GM23338 (cell line): ENCODE data around the gene OPRD1. TPM values are rescaled to one million over a fixed set of nuclear protein-coding genes. Genes with fewer than 3 reads are reported as not detected.

ENCODE experiments used
- ATAC-seq: fragments of 200-7000 bp; cut with Tn5 transposase; 3 replicates; pipeline ENCODE4 v1.9.1; 2020
- DNase-seq: peaks from one replicate; pipeline ENCODE4 v3.0.0-alpha.2; 2015; ENCODE audit warnings: low spot score
- H2AFZ ChIP-seq: fragments of 200-600 bp; sonication (generic); 2 replicates; pipeline ENCODE4 v1.8.0; 2016; ENCODE audit warnings: antibody characterized with exemption, mild to moderate bottlenecking, moderate library complexity
- H3F3A ChIP-seq: fragments of 200-600 bp; sonication (generic); replicated peaks from 2 replicates; pipeline ENCODE4 v1.8.0; 2017; ENCODE audit warnings: antibody characterized with exemption, mixed run types, low read depth
- H3K27ac ChIP-seq: fragments of 200-600 bp; sonication (generic); 2 replicates; pipeline ENCODE4 v1.6.1; 2016; ENCODE audit warnings: low read depth
- H3K27me3 ChIP-seq: fragments of 200-600 bp; sonication (generic); 2 replicates; pipeline ENCODE4 v1.8.0; 2016; ENCODE audit warnings: mild to moderate bottlenecking, mixed run types, moderate library complexity; ENCODE audit not compliant: insufficient read depth
- H3K36me3 ChIP-seq: fragments of 200-600 bp; sonication (generic); 2 replicates; pipeline ENCODE4 v1.8.0; 2016; ENCODE audit warnings: mild to moderate bottlenecking; ENCODE audit not compliant: insufficient read depth
- H3K4me1 ChIP-seq: fragments of 200-600 bp; sonication (generic); 2 replicates; pipeline ENCODE4 v1.8.0; 2016; ENCODE audit warnings: mild to moderate bottlenecking, moderate library complexity; ENCODE audit not compliant: insufficient read depth
- H3K4me2 ChIP-seq: fragments of 200-600 bp; sonication (generic); 2 replicates; pipeline ENCODE4 v1.7.1; 2017; ENCODE audit warnings: mixed run types
- H3K4me3 ChIP-seq: fragments of 200-600 bp; sonication (generic); 2 replicates; pipeline ENCODE4 v1.6.1; 2016; ENCODE audit warnings: mixed run types
- H3K79me2 ChIP-seq: fragments of 200-600 bp; sonication (generic); replicated peaks from 2 replicates; pipeline ENCODE4 v1.8.0; 2017; ENCODE audit warnings: mild to moderate bottlenecking; ENCODE audit not compliant: insufficient read depth
- H3K9me2 ChIP-seq: fragments of 200-600 bp; sonication (generic); 2 replicates; pipeline ENCODE4 v1.8.0; 2017; ENCODE audit not compliant: insufficient read depth
- H4K20me1 ChIP-seq: fragments of 200-600 bp; sonication (generic); replicated peaks from 2 replicates; pipeline ENCODE4 v1.8.0; 2017; ENCODE audit warnings: mild to moderate bottlenecking; ENCODE audit not compliant: insufficient read depth
- H3K27ac Mint-ChIP-seq: 2 replicates; pipeline ENCODE4 v1.8.0; 2020; ENCODE audit warnings: inconsistent platforms, mild to moderate bottlenecking, moderate library complexity, mixed read lengths
- H3K27me3 Mint-ChIP-seq: 3 replicates; pipeline ENCODE4 v1.8.0; 2022; ENCODE audit warnings: low read depth, mild to moderate bottlenecking, moderate library complexity, mixed read lengths, inconsistent platforms; ENCODE audit not compliant: insufficient read depth, poor library complexity
- H3K36me3 Mint-ChIP-seq: 3 replicates; pipeline ENCODE4 v1.8.0; 2021; ENCODE audit warnings: low read depth, mild to moderate bottlenecking, inconsistent platforms, moderate library complexity, mixed read lengths
- H3K4me1 Mint-ChIP-seq: 3 replicates; pipeline ENCODE4 v1.8.0; 2020; ENCODE audit warnings: mild to moderate bottlenecking, inconsistent platforms, mixed read lengths
- H3K4me3 Mint-ChIP-seq: 3 replicates; pipeline ENCODE4 v1.8.0; 2021; ENCODE audit warnings: moderate library complexity, mild to moderate bottlenecking, inconsistent platforms, mixed read lengths
- H3K9me3 Mint-ChIP-seq: 3 replicates; pipeline ENCODE4 v1.8.0; 2020; ENCODE audit warnings: moderate library complexity, mild to moderate bottlenecking, inconsistent platforms, mixed read lengths
- CREB1 ChIP-seq: fragments of 250-450 bp; sonication (Bioruptor Pico); IDR thresholded peaks from 2 replicates; pipeline ENCODE4 v1.5.0; 2020; ENCODE audit warnings: low read depth, mild to moderate bottlenecking, moderate library complexity
- ETS1 ChIP-seq: IDR thresholded peaks from 2 replicates; pipeline ENCODE4 v1.6.1; 2016; ENCODE audit warnings: antibody characterized with exemption
- EZH2 ChIP-seq: fragments of 200-600 bp; sonication (generic); IDR thresholded peaks from one replicate; pipeline ENCODE4 v1.8.0; 2017; ENCODE audit warnings: antibody characterized with exemption, mild to moderate bottlenecking, low read depth; ENCODE audit not compliant: unreplicated experiment
- EZH2phosphoT487 ChIP-seq: fragments of 200-600 bp; sonication (generic); IDR thresholded peaks from one replicate; pipeline ENCODE4 v1.8.1; 2018; ENCODE audit warnings: antibody characterized with exemption; ENCODE audit not compliant: unreplicated experiment
- JUNB ChIP-seq: IDR thresholded peaks from one replicate; pipeline ENCODE4 v1.6.1; 2016; ENCODE audit warnings: antibody characterized with exemption; ENCODE audit not compliant: unreplicated experiment
- NANOG ChIP-seq: IDR thresholded peaks from 2 replicates; pipeline ENCODE4 v1.6.1; 2016; ENCODE audit warnings: antibody characterized with exemption, borderline replicate concordance
- POLR2AphosphoS5 ChIP-seq: IDR thresholded peaks from 2 replicates; pipeline ENCODE4 v1.6.1; 2016; ENCODE audit warnings: antibody characterized with exemption, low read depth
- STAT1 ChIP-seq: IDR thresholded peaks from one replicate; pipeline ENCODE4 v1.6.1; 2016; ENCODE audit warnings: antibody characterized with exemption; ENCODE audit not compliant: unreplicated experiment
- ZNF114 ChIP-seq: fragments of 250-450 bp; sonication (Bioruptor Pico); IDR thresholded peaks from 2 replicates; pipeline ENCODE4 v1.5.0; 2020; ENCODE audit warnings: mild to moderate bottlenecking, moderate library complexity
- ZNF331 ChIP-seq: fragments of 250-450 bp; sonication (Bioruptor Pico); IDR thresholded peaks from 2 replicates; pipeline ENCODE4 v1.5.0; 2020; ENCODE audit warnings: low read depth, mild to moderate bottlenecking, moderate library complexity
- ZNF462 ChIP-seq: fragments of 250-450 bp; sonication (Bioruptor Pico); IDR thresholded peaks from 2 replicates; pipeline ENCODE4 v1.5.0; 2020; ENCODE audit warnings: mild to moderate bottlenecking, moderate library complexity
- polyA plus RNA-seq: library from polyadenylated mRNA; unstranded; fragments of >200 nt; fragmentation: Nextera tagmentation; extraction: Ambion mirVana; gene quantifications from 2 replicates; pipeline ENCODE4 v1.2.1, GENCODE V29; 2016
- total RNA-seq: library from RNA; depleted of rRNA; stranded (reverse); fragments of >200 nt; shearing (Covaris generic); gene quantifications from 2 replicates; pipeline ENCODE4 v1.2.3, GENCODE V29; 2014
- TF ChIP-seq, protein P1 (sequence below), 2 experiments: fragments of 200-600 bp in 1 of 2; sonication (generic) in 1 of 2; conservative IDR thresholded peaks; 2 replicates each; pipeline versions ENCODE4 v1.5.1 to v1.6.1; 2016 to 2017; ENCODE audit warnings: antibody characterized with exemption in 2 of 2, low read depth in 2 of 2, mild to moderate bottlenecking in 2 of 2, moderate library complexity in 1 of 2
- TF ChIP-seq, protein P2 (sequence below): IDR thresholded peaks from one replicate; pipeline ENCODE4 v1.6.1; 2018; ENCODE audit warnings: antibody characterized with exemption; ENCODE audit not compliant: unreplicated experiment

The OPRD1 gene
- total and polyA plus RNA-seq, 2 experiments from 2014 or later: 0.55 to 2.3 TPM

- peaks cover 18% of the 10 kb centered on the region for H3K4me1 Mint-ChIP-seq
- Histone ChIP-seq H3F3A (no peaks in the 10 kb centered on the region; the same call in 1 of the 2 replicates), H4K20me1 (no peaks in the 10 kb centered on the region), H3K27me3 (no peaks in the 10 kb centered on the region), H2AFZ (no peak overlapping the region), H3K9me2 (no peaks in the 10 kb centered on the region), H3K4me1 (peaks cover 9% of the 10 kb centered on the region), H3K36me3 (no peaks in the 10 kb centered on the region), H3K4me3 (no peak overlapping the region), H3K4me2 (no peak overlapping the region), H3K79me2 (no peaks in the 10 kb centered on the region), H3K27ac (no peak overlapping the region)
- no peak overlapping the region for H3K27ac Mint-ChIP-seq
- DNase-seq (no peak), ATAC-seq (no peak)
- no peaks in the 10 kb centered on the region; the same call in 2 of the 3 replicates for H3K36me3 Mint-ChIP-seq
- TF ChIP-seq ETS1 (no peak), ZNF331 (no peak), NANOG (no peak), ZNF462 (no peak), STAT1 (no peak), EZH2 (no peak), EZH2phosphoT487 (no peak), POLR2AphosphoS5 (no peak), JUNB (no peak), ZNF114 (no peak), CREB1 (CRISPR knock-in tag) (no peak)
- TF ChIP-seq, protein P1, sequence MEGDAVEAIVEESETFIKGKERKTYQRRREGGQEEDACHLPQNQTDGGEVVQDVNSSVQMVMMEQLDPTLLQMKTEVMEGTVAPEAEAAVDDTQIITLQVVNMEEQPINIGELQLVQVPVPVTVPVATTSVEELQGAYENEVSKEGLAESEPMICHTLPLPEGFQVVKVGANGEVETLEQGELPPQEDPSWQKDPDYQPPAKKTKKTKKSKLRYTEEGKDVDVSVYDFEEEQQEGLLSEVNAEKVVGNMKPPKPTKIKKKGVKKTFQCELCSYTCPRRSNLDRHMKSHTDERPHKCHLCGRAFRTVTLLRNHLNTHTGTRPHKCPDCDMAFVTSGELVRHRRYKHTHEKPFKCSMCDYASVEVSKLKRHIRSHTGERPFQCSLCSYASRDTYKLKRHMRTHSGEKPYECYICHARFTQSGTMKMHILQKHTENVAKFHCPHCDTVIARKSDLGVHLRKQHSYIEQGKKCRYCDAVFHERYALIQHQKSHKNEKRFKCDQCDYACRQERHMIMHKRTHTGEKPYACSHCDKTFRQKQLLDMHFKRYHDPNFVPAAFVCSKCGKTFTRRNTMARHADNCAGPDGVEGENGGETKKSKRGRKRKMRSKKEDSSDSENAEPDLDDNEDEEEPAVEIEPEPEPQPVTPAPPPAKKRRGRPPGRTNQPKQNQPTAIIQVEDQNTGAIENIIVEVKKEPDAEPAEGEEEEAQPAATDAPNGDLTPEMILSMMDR (conservative IDR thresholded peaks at IDR 0.05; ENCODE audit: low read depth in 2 of 2): no peak
- TF ChIP-seq, protein P2, sequence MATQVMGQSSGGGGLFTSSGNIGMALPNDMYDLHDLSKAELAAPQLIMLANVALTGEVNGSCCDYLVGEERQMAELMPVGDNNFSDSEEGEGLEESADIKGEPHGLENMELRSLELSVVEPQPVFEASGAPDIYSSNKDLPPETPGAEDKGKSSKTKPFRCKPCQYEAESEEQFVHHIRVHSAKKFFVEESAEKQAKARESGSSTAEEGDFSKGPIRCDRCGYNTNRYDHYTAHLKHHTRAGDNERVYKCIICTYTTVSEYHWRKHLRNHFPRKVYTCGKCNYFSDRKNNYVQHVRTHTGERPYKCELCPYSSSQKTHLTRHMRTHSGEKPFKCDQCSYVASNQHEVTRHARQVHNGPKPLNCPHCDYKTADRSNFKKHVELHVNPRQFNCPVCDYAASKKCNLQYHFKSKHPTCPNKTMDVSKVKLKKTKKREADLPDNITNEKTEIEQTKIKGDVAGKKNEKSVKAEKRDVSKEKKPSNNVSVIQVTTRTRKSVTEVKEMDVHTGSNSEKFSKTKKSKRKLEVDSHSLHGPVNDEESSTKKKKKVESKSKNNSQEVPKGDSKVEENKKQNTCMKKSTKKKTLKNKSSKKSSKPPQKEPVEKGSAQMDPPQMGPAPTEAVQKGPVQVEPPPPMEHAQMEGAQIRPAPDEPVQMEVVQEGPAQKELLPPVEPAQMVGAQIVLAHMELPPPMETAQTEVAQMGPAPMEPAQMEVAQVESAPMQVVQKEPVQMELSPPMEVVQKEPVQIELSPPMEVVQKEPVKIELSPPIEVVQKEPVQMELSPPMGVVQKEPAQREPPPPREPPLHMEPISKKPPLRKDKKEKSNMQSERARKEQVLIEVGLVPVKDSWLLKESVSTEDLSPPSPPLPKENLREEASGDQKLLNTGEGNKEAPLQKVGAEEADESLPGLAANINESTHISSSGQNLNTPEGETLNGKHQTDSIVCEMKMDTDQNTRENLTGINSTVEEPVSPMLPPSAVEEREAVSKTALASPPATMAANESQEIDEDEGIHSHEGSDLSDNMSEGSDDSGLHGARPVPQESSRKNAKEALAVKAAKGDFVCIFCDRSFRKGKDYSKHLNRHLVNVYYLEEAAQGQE: no peak
- H3K27me3 Mint-ChIP-seq: peaks cover 20% of the 10 kb centered on the region
- no peaks in the 10 kb centered on the region for H3K9me3 Mint-ChIP-seq
- H3K4me3 Mint-ChIP-seq: no peak overlapping the region
These were observed 66.8 kb downstream of the OPRD1 start for GRCh38 chr1:28878796-28879195.
